ENCODE measurements around the gene PRUNE1.

The PRUNE1 gene

DNA sequence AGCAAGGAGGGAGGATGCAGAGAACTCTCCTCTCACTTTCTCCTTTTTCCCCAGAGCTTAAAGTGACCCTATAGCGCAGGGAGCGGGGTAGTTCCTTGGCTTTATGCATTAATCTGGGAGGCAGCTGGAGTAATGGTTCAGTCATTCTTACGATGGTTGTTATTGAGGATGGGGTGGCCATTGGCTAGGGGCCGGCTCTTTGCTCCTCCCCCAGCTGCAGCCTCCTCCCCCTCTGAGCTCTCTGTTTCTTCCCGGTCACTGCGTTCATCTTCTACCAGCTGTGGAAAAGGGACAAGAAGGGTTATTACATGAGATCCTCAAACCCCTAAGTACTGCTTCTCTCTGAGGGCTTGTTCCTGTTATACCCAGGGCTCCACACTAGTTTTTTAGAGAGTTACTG is 42.2 kb upstream of the PRUNE1 start:
- no peak overlapping the region for H3K4me3 ChIP-seq (ENCODE audit: low read depth, low read length)
- DNase-seq (ENCODE audit: low read depth) = no peak

DNA sequence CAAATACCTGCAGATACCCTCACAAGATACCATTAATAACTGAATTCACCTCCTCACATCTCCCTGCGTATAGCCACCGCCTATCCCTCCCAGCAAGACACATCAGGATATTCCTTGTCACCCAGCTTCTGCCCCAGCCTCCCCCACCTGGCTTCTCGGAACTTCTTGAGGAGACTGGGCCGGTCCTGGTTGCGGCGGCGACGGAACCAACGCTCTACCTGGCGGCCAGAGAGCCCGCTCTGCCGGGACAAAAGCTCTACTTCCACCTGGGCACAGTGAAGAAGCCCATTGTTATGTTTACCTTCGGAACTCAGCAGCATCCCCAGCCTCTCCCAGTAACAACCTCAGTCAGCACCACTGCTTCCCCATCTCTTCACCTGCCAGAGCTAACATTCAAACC is 40.3 kb upstream of the PRUNE1 start:
- TF ChIP-seq, protein P1, sequence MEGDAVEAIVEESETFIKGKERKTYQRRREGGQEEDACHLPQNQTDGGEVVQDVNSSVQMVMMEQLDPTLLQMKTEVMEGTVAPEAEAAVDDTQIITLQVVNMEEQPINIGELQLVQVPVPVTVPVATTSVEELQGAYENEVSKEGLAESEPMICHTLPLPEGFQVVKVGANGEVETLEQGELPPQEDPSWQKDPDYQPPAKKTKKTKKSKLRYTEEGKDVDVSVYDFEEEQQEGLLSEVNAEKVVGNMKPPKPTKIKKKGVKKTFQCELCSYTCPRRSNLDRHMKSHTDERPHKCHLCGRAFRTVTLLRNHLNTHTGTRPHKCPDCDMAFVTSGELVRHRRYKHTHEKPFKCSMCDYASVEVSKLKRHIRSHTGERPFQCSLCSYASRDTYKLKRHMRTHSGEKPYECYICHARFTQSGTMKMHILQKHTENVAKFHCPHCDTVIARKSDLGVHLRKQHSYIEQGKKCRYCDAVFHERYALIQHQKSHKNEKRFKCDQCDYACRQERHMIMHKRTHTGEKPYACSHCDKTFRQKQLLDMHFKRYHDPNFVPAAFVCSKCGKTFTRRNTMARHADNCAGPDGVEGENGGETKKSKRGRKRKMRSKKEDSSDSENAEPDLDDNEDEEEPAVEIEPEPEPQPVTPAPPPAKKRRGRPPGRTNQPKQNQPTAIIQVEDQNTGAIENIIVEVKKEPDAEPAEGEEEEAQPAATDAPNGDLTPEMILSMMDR (IDR thresholded peaks at IDR 0.05; ENCODE audit: control insufficient read depth, extremely low read depth, insufficient read depth) = no peak
- DNase-seq (ENCODE audit: low read depth) = no peak

More for the DNA sequence above, 42.2 kb upstream of the PRUNE1 start:
- TF ChIP-seq, protein P1 (IDR thresholded peaks at IDR 0.05; ENCODE audit: control insufficient read depth, extremely low read depth, insufficient read depth) = no peak

GRCh38 chr1:150968491-150968890 is 39.8 kb upstream of the PRUNE1 start:
- no peak overlapping the region for H3K4me3 ChIP-seq (ENCODE audit: low read depth, low read length)
- no peak for DNase-seq (ENCODE audit: low read depth)
- TF ChIP-seq, protein P1 (IDR thresholded peaks at IDR 0.05; ENCODE audit: control insufficient read depth, extremely low read depth, insufficient read depth) = no peak

More for the DNA sequence above, 40.3 kb upstream of the PRUNE1 start:
- no peak overlapping the region for H3K4me3 ChIP-seq (ENCODE audit: low read depth, low read length)

DNA sequence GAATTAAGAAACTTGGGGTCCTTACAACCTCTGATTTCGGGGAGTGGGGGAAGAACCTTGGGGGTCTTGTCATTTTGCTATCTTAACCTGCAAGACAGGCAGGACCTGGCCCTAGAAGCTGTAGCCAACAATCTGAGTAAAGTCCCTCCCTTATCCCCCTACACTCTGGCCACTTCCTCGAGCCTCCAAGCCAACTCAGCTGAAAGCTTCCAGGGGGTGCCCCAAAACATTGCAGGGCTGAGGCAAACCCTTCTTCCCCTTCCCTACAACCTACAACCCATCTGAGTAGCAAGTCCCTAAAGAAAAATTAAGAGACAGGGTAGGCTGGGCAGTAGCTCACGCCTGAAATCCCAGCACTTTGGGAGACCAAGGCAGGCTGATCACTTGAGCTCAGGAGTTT is 38.6 kb upstream of the PRUNE1 start:
- TF ChIP-seq, protein P1 (IDR thresholded peaks at IDR 0.05; ENCODE audit: control insufficient read depth, extremely low read depth, insufficient read depth) = no peak
- no peak for DNase-seq (ENCODE audit: low read depth)

GRCh38 chr1:150970808-150971582 is 37.3 kb upstream of the PRUNE1 start:
- DNase-seq (ENCODE audit: low read depth) = no peak
- H3K4me3 ChIP-seq (ENCODE audit: low read depth, low read length) = peak overlapping the region; percentile 84
- TF ChIP-seq, protein P1 (IDR thresholded peaks at IDR 0.05; ENCODE audit: control insufficient read depth, extremely low read depth, insufficient read depth) = no peak

More for the DNA sequence above, 38.6 kb upstream of the PRUNE1 start:
- H3K4me3 ChIP-seq (ENCODE audit: low read depth, low read length) = no peak overlapping the region

GRCh38 chr1:150971583-150972416 is 36.4 kb upstream of the PRUNE1 start:
- H3K4me3 ChIP-seq (ENCODE audit: low read depth, low read length) = peak overlapping the region; percentile 84

More at GRCh38 chr1:150971583-150972416, 36.4 kb upstream of the PRUNE1 start:
- DNase-seq (ENCODE audit: low read depth) = no peak
- TF ChIP-seq, protein P1 (IDR thresholded peaks at IDR 0.05; ENCODE audit: control insufficient read depth, extremely low read depth, insufficient read depth) = no peak

All from LNCaP clone FGC (cell line).